OCI-LY1 (cell line): ENCODE results near the gene NDUFB6.
A peak's percentile ranks its signal among the peaks of the same experiment; 100 is the strongest.

Experiments
- H2AFZ ChIP-seq: fragments of 200-600 bp; sonication (generic), shearing (Covaris generic); 2 replicates; pipeline ENCODE4 v1.6.0; 2014; ENCODE audit warnings: antibody characterized with exemption, mild to moderate bottlenecking, low read length
- H3F3A ChIP-seq: fragments of 200-600 bp; sonication (generic), shearing (Covaris generic); 2 replicates; pipeline ENCODE4 v1.6.0; 2014; ENCODE audit warnings: mild to moderate bottlenecking, antibody characterized with exemption, low read length, moderate library complexity; ENCODE audit not compliant: insufficient read depth
- H3K27ac ChIP-seq: fragments of 200-600 bp; sonication (generic); 2 replicates; pipeline ENCODE4 v1.5.1; 2014; ENCODE audit warnings: low read length, mixed run types, mild to moderate bottlenecking, low read depth; ENCODE audit not compliant: poor library complexity, severe bottlenecking
- H3K27me3 ChIP-seq: fragments of 200-600 bp; sonication (generic); 2 replicates; pipeline ENCODE4 v1.6.0; 2014; ENCODE audit warnings: antibody characterized with exemption, mild to moderate bottlenecking, low read length, moderate library complexity; ENCODE audit not compliant: insufficient read depth
- H3K36me3 ChIP-seq: fragments of 200-600 bp; sonication (generic); 2 replicates; pipeline ENCODE4 v1.6.1; 2014; ENCODE audit warnings: mild to moderate bottlenecking, antibody characterized with exemption, low read length, moderate library complexity, mixed read lengths; ENCODE audit not compliant: insufficient read depth
- H3K4me1 ChIP-seq: fragments of 200-600 bp; sonication (generic); 2 replicates; pipeline ENCODE4 v1.5.1; 2014; ENCODE audit warnings: mild to moderate bottlenecking, low read length, moderate library complexity; ENCODE audit not compliant: insufficient read depth, severe bottlenecking
- H3K4me2 ChIP-seq: fragments of 200-600 bp; sonication (generic), shearing (Covaris generic); 2 replicates; pipeline ENCODE4 v1.6.1; 2014; ENCODE audit warnings: low read length
- H3K4me3 ChIP-seq: fragments of 200-600 bp; sonication (generic); 2 replicates; pipeline ENCODE4 v1.5.1; 2014; ENCODE audit warnings: low read length, low read depth, mild to moderate bottlenecking, mixed read lengths; ENCODE audit not compliant: poor library complexity, severe bottlenecking
- H3K79me2 ChIP-seq: fragments of 200-600 bp; shearing (Covaris generic); 2 replicates; pipeline ENCODE4 v1.6.1; 2016; ENCODE audit warnings: mixed run types, low read length, mixed read lengths; ENCODE audit not compliant: insufficient read depth
- H3K9ac ChIP-seq: fragments of 200-600 bp; sonication (generic), shearing (Covaris generic); 2 replicates; pipeline ENCODE4 v1.6.1; 2014; ENCODE audit warnings: mild to moderate bottlenecking, low read length, mixed read lengths
- H3K9me2 ChIP-seq: fragments of 200-600 bp; sonication (generic), shearing (Covaris generic); 2 replicates; pipeline ENCODE4 v1.6.1; 2014; ENCODE audit warnings: low read depth, mild to moderate bottlenecking, low read length, mixed read lengths
- H3K9me3 ChIP-seq: fragments of 200-600 bp; shearing (Covaris generic); 2 replicates; pipeline ENCODE4 v1.6.1; 2014; ENCODE audit warnings: low read length, mixed read lengths
- H4K20me1 ChIP-seq: fragments of 200-600 bp; sonication (generic), shearing (Covaris generic); 2 replicates; pipeline ENCODE4 v1.6.0; 2016; ENCODE audit warnings: mild to moderate bottlenecking, low read length; ENCODE audit not compliant: insufficient read depth
- CTCF ChIP-seq: fragments of 200-600 bp; sonication (generic), shearing (Covaris generic); IDR thresholded peaks from 2 replicates; pipeline ENCODE4 v1.5.1; 2017; ENCODE audit warnings: mild to moderate bottlenecking, antibody characterized with exemption, low read length, moderate library complexity, mixed read lengths
- EZH2 ChIP-seq: fragments of 200-600 bp; sonication (generic), shearing (Covaris generic); IDR thresholded peaks from 2 replicates; pipeline ENCODE4 v1.8.0; 2017; ENCODE audit warnings: borderline replicate concordance, mixed run types, mild to moderate bottlenecking, antibody characterized with exemption, low read length, moderate library complexity, mixed read lengths

NDUFB6 gene

GRCh38 chr9:32589083-32589723 is 16.2 kb upstream of the NDUFB6 start:
- TF ChIP-seq CTCF: peak; percentile 66
- TF ChIP-seq EZH2: no peak
- H3K9me2 ChIP-seq: no peaks in the 10 kb centered on the region
- no peaks in the 10 kb centered on the region for H3F3A ChIP-seq
- H3K27me3 ChIP-seq: peaks cover 4% of the 10 kb centered on the region; the same call in 1 of the 2 replicates
- H4K20me1 ChIP-seq: no peaks in the 10 kb centered on the region
- H3K4me2 ChIP-seq: no peak overlapping the region
- H2AFZ ChIP-seq: no peak overlapping the region
- no peaks in the 10 kb centered on the region for H3K4me1 ChIP-seq
- no peaks in the 10 kb centered on the region for H3K9me3 ChIP-seq
- no peak overlapping the region for H3K9ac ChIP-seq
- no peak overlapping the region for H3K4me3 ChIP-seq
- no peaks in the 10 kb centered on the region for H3K36me3 ChIP-seq
- H3K27ac ChIP-seq: no peak overlapping the region
- no peaks in the 10 kb centered on the region for H3K79me2 ChIP-seq

- Histone ChIP-seq H3K27ac (no peak overlapping the region), H3K9me3 (no peaks in the 10 kb centered on the region), H3F3A (no peaks in the 10 kb centered on the region), H3K36me3 (no peaks in the 10 kb centered on the region), H3K4me3 (no peak overlapping the region), H2AFZ (no peak overlapping the region), H3K9ac (no peak overlapping the region), H3K4me1 (no peaks in the 10 kb centered on the region), H3K4me2 (no peak overlapping the region), H3K9me2 (no peaks in the 10 kb centered on the region), H4K20me1 (no peaks in the 10 kb centered on the region), H3K79me2 (no peaks in the 10 kb centered on the region), H3K27me3 (peaks cover 4% of the 10 kb centered on the region; the same call in 1 of the 2 replicates)
- no peak for TF ChIP-seq CTCF
- TF ChIP-seq EZH2: no peak
Measured at GRCh38 chr9:32587901-32588300, 14.9 kb upstream of the NDUFB6 start.

GRCh38 chr9:32584784-32585183 is 11.8 kb upstream of the NDUFB6 start:
- Histone ChIP-seq H3K9ac (no peak overlapping the region), H3K27me3 (peaks cover 4% of the 10 kb centered on the region; the same call in 1 of the 2 replicates), H3K4me3 (no peak overlapping the region), H3K79me2 (no peaks in the 10 kb centered on the region), H3K36me3 (no peaks in the 10 kb centered on the region), H3K27ac (no peak overlapping the region), H3K9me2 (no peaks in the 10 kb centered on the region), H3K4me2 (no peak overlapping the region), H3K9me3 (no peaks in the 10 kb centered on the region), H3K4me1 (no peaks in the 10 kb centered on the region), H3F3A (no peaks in the 10 kb centered on the region), H4K20me1 (no peaks in the 10 kb centered on the region), H2AFZ (no peak overlapping the region)
- TF ChIP-seq EZH2 (no peak), CTCF (no peak)
